HAP-1 (cell line): ENCODE data around the gene LRRC55.
A peak's percentile ranks its signal among the peaks of the same experiment; 100 is the strongest.

Experiments used
- DNase-seq, 2 experiments: peaks; one replicate each; pipeline ENCODE4 v3.0.0-alpha.2; 2016 to 2020; ENCODE audit warnings: low spot score in 2 of 2
- H3K27me3 ChIP-seq: fragments of 250-450 bp; sonication (Bioruptor Pico); 2 replicates; pipeline ENCODE4 v1.5.1; 2020; ENCODE audit warnings: low read depth, mild to moderate bottlenecking, moderate library complexity
- H3K36me3 ChIP-seq: fragments of 250-450 bp; sonication (Bioruptor Pico); replicated peaks from 2 replicates; pipeline ENCODE4 v1.5.1; 2020; ENCODE audit warnings: mild to moderate bottlenecking
- H3K4me1 ChIP-seq: fragments of 250-450 bp; sonication (Bioruptor Pico); 2 replicates; pipeline ENCODE4 v1.5.1; 2020; ENCODE audit warnings: mild to moderate bottlenecking
- H3K4me3 ChIP-seq: fragments of 250-450 bp; sonication (Bioruptor Pico); 2 replicates; pipeline ENCODE4 v1.5.1; 2020; ENCODE audit warnings: mild to moderate bottlenecking, moderate library complexity
- H3K9me3 ChIP-seq: fragments of 250-450 bp; sonication (Bioruptor Pico); 2 replicates; pipeline ENCODE4 v1.5.1; 2020; ENCODE audit warnings: mild to moderate bottlenecking, moderate library complexity
- in situ Hi-C: fragments of 300-500 bp; cut with MboI; formaldehyde crosslinking; loops from 3 replicates; pipeline ENCODE4 v1.14.3; 2020; ENCODE audit warnings: low sequenced_read_pairs, inconsistent platforms, mixed read lengths

Gene LRRC55

GRCh38 chr11:57199330-57199729, 17.6 kb downstream of the LRRC55 start:
- DNase-seq: no peak
- in situ Hi-C loops: no loop called here

DNA sequence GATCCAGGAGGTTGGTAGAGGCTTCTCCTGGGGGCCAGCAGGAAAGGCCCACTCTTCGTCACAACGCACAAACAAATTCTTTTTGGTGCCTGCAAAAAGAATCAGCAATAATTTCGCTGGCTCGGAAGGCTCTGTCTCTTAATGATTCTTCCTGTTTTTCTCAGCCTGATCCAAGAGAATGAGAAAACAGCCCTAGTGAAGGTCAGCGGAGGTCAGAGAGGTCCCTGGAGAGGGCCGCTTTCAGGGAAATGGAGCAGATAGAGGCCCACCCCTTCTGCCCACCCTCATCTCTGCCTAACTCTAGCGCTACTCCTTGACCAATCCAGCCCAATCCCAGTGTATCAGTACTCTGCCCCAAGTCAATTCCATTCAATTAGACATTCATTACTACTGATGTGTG, 19.2 kb downstream of the LRRC55 start:
- peaks cover 7% of the 10 kb centered on the region for H3K27me3 ChIP-seq
- H3K9me3 ChIP-seq: no peaks in the 10 kb centered on the region
- no peaks in the 10 kb centered on the region for H3K4me1 ChIP-seq
- no peaks in the 10 kb centered on the region for H3K36me3 ChIP-seq
- in situ Hi-C loops: no loop called here
- DNase-seq: no peak
- no peak overlapping the region for H3K4me3 ChIP-seq

More at GRCh38 chr11:57199330-57199729, 17.6 kb downstream of the LRRC55 start:
- H3K9me3 ChIP-seq: no peaks in the 10 kb centered on the region
- no peaks in the 10 kb centered on the region for H3K36me3 ChIP-seq
- H3K4me3 ChIP-seq: no peak overlapping the region
- no peaks in the 10 kb centered on the region for H3K4me1 ChIP-seq
- peaks cover 7% of the 10 kb centered on the region for H3K27me3 ChIP-seq

- DNase-seq: no peak
- H3K4me1 ChIP-seq: no peaks in the 10 kb centered on the region
- peaks cover 7% of the 10 kb centered on the region for H3K27me3 ChIP-seq
- H3K36me3 ChIP-seq: no peaks in the 10 kb centered on the region
- no peaks in the 10 kb centered on the region for H3K9me3 ChIP-seq
- in situ Hi-C loops: no loop called here
- H3K4me3 ChIP-seq: no peak overlapping the region
Measured at GRCh38 chr11:57202281-57202680, 20.5 kb downstream of the LRRC55 start.

DNA sequence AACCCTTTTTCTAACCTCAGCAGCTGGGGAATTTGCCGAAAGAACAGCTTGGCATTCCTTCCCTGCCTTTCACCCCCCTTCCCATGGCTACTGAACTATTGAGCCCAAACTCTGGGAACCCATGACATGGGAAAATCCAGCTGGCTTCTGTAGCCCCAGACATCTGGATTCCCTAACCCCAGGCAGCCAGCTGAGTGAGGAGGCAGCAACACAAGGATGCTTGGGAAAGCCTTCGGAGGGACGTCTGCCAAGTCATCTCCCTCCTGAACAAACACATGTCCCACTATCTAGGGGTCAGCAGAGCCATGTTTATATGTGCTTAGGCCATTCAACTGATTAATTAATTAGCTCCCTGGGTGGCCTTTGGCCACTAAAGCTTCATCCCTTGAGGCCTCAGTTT, 21.6 kb downstream of the LRRC55 start:
- Histone ChIP-seq H3K27me3 (peaks cover 7% of the 10 kb centered on the region), H3K36me3 (no peaks in the 10 kb centered on the region)

DNA sequence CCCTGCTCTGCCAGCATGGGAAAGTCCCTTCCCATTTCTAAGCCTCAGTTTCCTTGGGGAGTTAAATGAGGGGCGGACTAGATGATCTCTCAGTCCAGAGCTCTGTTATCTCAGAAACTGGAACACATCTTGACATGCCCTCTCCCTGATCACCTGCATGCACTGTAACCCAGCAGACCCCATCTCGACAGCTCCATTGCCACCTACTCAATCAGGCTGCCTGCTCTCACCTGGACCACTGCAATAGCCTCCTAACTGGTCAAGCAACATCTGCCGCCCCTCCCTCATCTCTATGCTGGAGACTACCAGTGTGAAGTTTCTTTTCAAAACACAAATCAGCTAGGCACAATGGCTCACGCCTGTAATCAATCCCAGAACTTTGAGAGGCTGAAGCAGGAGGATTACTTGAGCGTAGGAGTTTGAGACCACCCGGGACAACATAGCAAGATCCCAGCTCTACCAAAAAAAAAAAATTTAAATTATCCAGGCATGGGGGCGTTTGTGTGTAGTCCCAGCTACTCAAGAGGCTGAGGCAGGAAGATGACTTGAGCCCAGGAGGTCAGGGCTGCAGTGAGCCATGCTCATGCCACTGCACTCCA, 22.2 kb downstream of the LRRC55 start:
- in situ Hi-C loops: no loop called here
- no peaks in the 10 kb centered on the region for H3K9me3 ChIP-seq
- H3K4me1 ChIP-seq: no peaks in the 10 kb centered on the region
- DNase-seq: no peak
- peaks cover 7% of the 10 kb centered on the region for H3K27me3 ChIP-seq
- H3K4me3 ChIP-seq: no peak overlapping the region
- H3K36me3 ChIP-seq: no peaks in the 10 kb centered on the region

More for the DNA sequence above, 21.6 kb downstream of the LRRC55 start:
- no peak for DNase-seq
- H3K4me3 ChIP-seq: no peak overlapping the region
- in situ Hi-C loops: no loop called here
- H3K4me1 ChIP-seq: no peaks in the 10 kb centered on the region
- no peaks in the 10 kb centered on the region for H3K9me3 ChIP-seq

- H3K4me1 ChIP-seq: no peaks in the 10 kb centered on the region
- H3K36me3 ChIP-seq: no peaks in the 10 kb centered on the region
- in situ Hi-C loops: no loop called here
- DNase-seq: no peak
- no peak overlapping the region for H3K4me3 ChIP-seq
- peaks cover 7% of the 10 kb centered on the region for H3K27me3 ChIP-seq
- H3K9me3 ChIP-seq: no peaks in the 10 kb centered on the region
Measured at GRCh38 chr11:57205041-57205641, 23.4 kb downstream of the LRRC55 start.

- Histone ChIP-seq H3K9me3 (no peaks in the 10 kb centered on the region), H3K4me3 (no peak overlapping the region), H3K4me1 (no peaks in the 10 kb centered on the region), H3K27me3 (no peaks in the 10 kb centered on the region; the same call in 1 of the 2 replicates), H3K36me3 (no peaks in the 10 kb centered on the region)
- no peak for DNase-seq
- in situ Hi-C loops: no loop called here
Measured at GRCh38 chr11:57207168-57207567, 25.4 kb downstream of the LRRC55 start.

DNA sequence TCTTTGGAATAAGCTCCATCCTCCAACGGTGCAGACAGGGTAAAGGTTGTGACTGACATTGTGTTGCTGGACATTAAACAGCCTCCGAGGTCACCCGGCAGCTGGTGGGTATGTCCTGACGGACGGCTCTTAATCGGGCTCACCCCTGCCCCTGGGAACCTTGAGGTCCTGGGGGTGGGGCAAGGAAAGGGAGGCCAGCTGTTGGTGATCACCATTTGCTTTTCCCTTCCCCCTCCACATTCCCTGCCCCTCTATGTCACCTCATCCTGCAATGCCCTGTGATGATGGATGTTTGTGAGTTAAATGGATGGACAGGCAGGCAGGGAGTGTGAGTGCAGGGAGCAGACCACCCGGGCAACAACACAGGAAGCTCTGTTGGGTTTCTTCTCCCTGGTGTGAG, 29.0 kb downstream of the LRRC55 start:
- H3K9me3 ChIP-seq: no peaks in the 10 kb centered on the region
- in situ Hi-C loops: no loop called here
- peaks cover 18% of the 10 kb centered on the region for H3K4me1 ChIP-seq
- no peaks in the 10 kb centered on the region for H3K36me3 ChIP-seq
- no peaks in the 10 kb centered on the region for H3K27me3 ChIP-seq
- DNase-seq: no peak
- H3K4me3 ChIP-seq: no peak overlapping the region

- Histone ChIP-seq H3K4me1 (peaks cover 18% of the 10 kb centered on the region), H3K9me3 (no peaks in the 10 kb centered on the region), H3K27me3 (no peaks in the 10 kb centered on the region), H3K36me3 (no peaks in the 10 kb centered on the region), H3K4me3 (no peak overlapping the region)
- peak; percentile 34 to 72 for DNase-seq
- in situ Hi-C loops: no loop called here
Measured at GRCh38 chr11:57213342-57214097, 31.8 kb downstream of the LRRC55 start.

GRCh38 chr11:57214098-57214417, 32.3 kb downstream of the LRRC55 start:
- Histone ChIP-seq H3K27me3 (no peaks in the 10 kb centered on the region), H3K9me3 (no peaks in the 10 kb centered on the region), H3K4me3 (no peak overlapping the region), H3K4me1 (peaks cover 18% of the 10 kb centered on the region), H3K36me3 (no peaks in the 10 kb centered on the region)
- in situ Hi-C loops: no loop called here
- no peak for DNase-seq

- Histone ChIP-seq H3K4me1 (peaks cover 18% of the 10 kb centered on the region), H3K36me3 (no peaks in the 10 kb centered on the region), H3K4me3 (no peak overlapping the region), H3K27me3 (no peaks in the 10 kb centered on the region), H3K9me3 (no peaks in the 10 kb centered on the region)
- DNase-seq: no peak
- in situ Hi-C loops: no loop called here
Measured at GRCh38 chr11:57214494-57214893, 32.7 kb downstream of the LRRC55 start.

GRCh38 chr11:57216463-57216862, 34.7 kb downstream of the LRRC55 start:
- Histone ChIP-seq H3K4me1 (peaks cover 18% of the 10 kb centered on the region), H3K27me3 (no peaks in the 10 kb centered on the region; the same call in 1 of the 2 replicates), H3K36me3 (no peaks in the 10 kb centered on the region), H3K9me3 (no peaks in the 10 kb centered on the region), H3K4me3 (no peak overlapping the region)
- no peak for DNase-seq
- in situ Hi-C loops: no loop called here

DNA sequence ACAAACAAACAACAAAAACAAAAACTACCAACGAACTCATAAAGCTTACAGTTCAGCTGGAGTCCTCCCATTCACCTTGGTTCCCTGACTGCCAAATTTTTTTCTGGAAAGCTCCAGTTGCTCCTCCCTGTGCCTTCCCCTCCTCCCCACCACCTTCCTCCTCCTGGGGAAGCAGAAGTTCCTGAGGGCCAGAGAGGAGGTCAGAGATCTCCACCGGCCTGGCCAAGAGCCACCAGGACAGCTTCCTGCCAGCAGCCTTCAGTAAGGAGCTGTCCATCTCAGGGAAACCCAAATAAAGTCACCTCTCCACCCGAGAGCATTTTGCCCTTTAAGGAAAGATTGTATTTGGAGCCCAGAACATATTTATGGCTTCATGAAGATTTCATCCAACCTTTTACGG, 35.3 kb downstream of the LRRC55 start:
- Histone ChIP-seq H3K36me3 (no peaks in the 10 kb centered on the region), H3K27me3 (no peaks in the 10 kb centered on the region; the same call in 1 of the 2 replicates), H3K4me3 (no peak overlapping the region), H3K4me1 (peaks cover 18% of the 10 kb centered on the region), H3K9me3 (no peaks in the 10 kb centered on the region)
- DNase-seq: no peak
- in situ Hi-C loops: no loop called here

GRCh38 chr11:57219021-57219627, 37.4 kb downstream of the LRRC55 start:
- Histone ChIP-seq H3K9me3 (no peaks in the 10 kb centered on the region), H3K36me3 (no peaks in the 10 kb centered on the region), H3K4me1 (peaks cover 3% of the 10 kb centered on the region), H3K27me3 (no peaks in the 10 kb centered on the region; the same call in 1 of the 2 replicates), H3K4me3 (no peak overlapping the region)
- in situ Hi-C loops: no loop called here
- DNase-seq: no peak
